Inferior parietal cortex (tissue), 1 donor: ENCODE measurements around the gene MFN1.
"Not testable (repeated sequence)": the region's sequence is repeated elsewhere in the genome, so short reads cannot be mapped to it uniquely, and the experiment has no call there.

Source experiments
- DNase-seq: peaks from one replicate; pipeline ENCODE4 v3.0.0-alpha.2; 2016; ENCODE audit errors: extremely low spot score

The MFN1 gene

DNA sequence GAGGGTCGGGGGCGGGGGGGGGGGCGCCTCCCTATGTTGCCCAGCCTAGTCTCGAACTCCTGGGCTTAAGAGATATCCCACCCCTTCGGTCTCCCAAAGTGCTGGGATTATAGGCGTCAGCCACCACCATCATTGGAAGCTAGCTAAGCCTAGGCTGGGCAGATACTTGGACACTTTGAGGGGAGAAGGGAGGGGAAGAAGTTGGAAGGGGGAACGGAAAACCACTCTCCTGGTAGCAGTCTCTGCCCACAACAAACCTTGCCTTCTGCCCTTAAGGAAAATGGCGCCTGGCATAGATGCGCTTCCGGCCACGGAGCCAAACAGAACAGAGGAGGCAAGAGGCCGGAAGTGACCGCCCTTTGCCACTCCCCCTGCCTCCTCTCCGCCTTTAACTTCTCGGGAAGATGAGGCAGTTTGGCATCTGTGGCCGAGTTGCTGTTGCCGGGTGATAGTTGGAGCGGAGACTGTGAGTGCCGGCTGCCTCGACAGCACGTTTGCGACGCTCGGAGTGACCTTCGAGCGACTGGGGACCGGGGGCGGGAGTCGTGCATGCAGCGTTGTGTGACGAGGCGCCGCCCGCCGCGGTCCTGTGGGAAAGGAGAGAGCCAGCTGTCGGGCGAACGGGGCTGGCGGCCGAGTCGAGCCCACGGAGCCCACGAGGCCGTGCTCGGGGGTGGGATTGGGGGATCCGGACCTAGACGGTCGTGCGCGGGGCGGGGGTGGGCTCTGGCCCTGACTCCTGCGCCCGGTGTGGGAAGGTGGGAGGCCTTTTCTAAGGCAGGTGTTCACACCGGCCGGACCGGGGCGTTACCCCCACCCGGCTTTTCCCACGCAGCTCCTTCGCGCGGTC, at the start of gene MFN1:
MFN1 (plus strand) TSS at position 365 of the 850 bp plus-strand sequence. CDS start 1,143 bp downstream, outside the sequence.
- DNase-seq, result peak; percentile 97

DNA sequence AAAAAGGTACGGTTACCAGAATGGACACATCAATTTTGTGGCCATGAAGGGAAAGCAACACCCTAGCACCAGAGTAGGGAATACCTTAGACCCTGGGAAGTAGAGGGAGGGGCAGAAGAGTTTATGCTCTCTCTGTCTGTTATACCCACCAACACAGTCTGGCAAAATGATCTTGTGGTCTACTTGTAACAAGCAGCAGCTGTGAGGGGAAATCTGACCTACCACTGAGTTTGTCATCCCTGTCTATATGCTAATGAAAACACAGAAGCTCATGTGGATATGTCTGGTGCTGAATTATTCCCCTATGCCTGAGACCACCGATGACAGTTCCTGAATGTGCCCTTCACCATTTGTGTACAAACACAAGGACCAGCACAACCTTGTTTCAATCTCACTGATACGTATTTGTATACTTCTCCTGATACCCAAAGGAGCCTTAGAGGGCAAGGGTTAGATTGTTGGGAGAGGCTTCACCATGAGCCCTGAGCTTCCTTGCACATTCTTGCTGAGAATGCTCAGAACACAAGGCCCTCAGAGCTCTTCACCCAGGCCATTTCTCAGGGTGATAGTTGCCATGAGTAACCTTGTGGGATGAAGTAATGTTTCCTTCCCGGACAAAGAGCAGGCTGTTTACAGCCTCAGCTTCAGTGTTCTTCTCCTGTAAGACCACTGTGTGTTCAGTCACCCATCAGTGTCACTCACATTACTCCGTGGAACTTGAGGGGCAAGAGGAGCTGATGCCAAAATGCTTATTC, 49.4 kb upstream of the MFN1 start:
- DNase-seq, result no peak

DNA sequence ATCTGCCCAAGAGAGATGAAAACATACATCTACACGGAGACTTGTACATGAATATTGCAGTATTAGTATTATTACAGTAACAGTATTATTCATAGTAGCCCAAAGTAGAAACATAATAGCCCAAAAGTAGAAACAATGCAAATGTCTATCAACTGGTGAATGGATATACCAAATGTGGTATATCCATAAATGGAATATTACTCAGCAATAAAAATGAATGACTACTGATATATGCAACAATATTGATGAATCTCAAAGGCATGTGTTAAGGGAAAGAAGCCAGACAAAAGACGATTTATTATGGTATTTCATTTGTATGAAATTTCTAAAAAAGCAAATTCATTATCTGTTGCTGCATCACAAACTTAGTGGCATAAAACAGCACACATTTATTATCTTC, 48.2 kb upstream of the MFN1 start:
- DNase-seq, result no peak

DNA sequence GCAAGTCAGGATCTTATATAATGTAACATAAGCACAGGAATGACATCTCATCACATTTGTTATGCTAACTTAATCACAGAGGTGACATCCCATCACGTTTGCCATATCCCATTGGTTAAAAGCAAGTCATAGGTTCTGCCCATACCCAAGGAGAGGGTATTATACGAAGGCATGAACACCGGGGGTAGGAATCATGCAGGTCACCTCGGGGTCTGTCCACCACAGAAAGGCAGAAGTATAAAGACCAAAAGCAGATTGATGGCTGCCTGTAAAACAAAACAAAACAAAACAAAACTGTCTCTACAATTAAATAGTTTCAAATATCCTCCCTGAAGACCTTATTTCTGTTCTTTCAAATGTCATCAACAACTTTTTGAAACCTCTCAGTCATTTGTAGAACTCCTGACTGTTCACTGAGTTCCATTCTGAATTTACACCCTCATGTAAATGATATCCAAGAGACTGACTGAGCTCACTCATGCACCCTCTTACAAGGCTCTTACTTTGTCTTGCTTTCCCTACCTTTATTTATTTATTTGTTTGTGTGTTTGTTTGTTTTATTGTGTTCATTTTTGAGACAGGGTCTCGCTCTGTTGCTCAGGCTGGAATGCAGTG, 47.4 kb upstream of the MFN1 start:
- DNase-seq, result no peak

DNA sequence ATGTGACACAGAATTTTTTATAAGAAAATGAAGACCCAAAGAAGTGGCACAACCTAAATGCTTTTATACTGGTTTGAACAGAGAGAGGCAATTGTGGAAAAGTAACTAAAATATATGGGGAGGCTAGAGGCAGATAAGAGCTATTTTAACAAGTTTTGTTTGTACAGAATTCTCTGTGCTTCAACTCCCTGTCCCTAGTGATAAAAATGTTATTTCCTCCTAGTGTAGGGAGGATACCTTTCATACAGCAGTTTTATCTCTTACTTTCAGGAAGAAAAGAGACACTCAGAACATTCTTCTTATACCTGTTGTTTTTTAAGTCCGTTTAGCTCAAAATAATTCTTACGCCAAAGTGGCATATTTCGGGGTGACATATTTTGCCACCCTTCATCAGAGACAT, 45.9 kb upstream of the MFN1 start:
- no peak for DNase-seq

DNA sequence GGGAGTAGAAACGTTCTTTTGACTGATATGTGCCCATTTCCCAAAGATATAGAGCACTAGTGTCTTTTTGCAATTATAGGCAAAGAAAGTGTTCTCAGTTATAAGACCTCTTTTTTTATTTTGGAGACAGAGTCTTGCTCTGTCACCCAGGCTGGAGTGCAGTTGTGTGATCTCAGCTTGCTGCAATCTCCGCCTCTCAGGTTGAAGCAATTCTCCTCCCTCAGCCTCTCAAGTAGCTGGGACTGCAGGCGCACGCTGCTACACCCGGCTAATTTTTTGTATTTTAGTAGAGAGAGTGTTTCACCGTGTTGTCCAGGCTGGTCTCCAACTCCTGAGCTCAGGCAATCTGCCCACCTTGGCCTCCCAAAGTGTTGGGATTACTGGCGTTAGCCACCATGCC, 45.4 kb upstream of the MFN1 start:
- no peak for DNase-seq

DNA sequence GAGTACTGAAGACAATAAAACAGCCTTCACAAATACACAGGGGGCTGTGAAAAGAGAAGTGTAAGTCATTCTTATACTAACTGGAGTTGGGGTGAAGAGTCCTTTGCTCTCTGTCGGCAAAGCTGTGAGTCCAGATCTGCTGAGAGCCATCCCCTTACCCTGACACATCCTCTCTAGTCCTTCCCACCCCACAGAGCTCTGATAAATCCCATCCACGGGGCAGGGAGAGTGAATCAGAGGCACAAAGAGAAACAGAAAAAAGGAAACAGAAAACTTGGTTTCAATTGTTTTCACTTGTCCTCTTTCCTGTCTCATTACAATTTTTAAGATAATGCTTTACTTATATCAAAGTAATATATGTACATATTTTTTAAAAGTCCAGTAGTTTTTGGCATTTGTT, 42.9 kb upstream of the MFN1 start:
- no peak for DNase-seq

DNA sequence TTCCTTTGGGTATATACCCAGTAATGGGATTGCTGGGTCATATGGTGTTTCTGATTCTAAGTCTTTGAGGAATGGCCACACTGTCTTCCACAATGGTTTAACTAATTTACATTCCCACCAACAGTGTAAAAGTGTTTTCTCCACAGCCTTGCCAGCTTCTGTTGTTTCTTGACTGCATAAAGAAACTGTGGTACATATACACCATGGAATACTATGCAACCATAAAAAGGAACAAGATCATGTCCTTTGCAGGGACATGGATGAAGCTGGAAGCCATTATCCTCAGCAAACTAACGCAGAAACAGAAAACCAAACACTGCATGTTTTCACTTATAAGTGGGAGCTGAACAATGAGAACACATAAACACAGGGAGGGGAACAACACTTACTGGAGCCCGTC, 40.1 kb upstream of the MFN1 start:
- not testable (repeated sequence) for DNase-seq

DNA sequence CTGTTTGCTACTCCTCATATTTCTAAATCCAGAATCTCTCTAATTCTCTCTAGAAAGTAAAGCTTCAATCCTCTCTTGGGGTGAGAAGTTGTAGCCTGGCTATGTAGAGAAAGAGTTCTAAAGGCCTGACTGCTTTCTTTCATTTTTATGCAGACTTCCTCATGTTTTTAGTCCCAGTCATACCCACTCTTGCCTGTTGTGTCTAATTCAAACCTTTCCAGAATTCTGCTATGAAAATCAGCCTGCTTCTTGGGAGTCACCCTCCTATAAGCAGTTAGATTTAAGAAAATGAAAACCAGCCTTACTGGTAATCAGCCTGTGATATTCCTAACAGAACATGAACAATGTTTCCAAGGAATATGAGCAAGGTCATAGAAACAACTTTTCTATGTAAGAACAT, 39.5 kb upstream of the MFN1 start:
- DNase-seq, result no peak

DNA sequence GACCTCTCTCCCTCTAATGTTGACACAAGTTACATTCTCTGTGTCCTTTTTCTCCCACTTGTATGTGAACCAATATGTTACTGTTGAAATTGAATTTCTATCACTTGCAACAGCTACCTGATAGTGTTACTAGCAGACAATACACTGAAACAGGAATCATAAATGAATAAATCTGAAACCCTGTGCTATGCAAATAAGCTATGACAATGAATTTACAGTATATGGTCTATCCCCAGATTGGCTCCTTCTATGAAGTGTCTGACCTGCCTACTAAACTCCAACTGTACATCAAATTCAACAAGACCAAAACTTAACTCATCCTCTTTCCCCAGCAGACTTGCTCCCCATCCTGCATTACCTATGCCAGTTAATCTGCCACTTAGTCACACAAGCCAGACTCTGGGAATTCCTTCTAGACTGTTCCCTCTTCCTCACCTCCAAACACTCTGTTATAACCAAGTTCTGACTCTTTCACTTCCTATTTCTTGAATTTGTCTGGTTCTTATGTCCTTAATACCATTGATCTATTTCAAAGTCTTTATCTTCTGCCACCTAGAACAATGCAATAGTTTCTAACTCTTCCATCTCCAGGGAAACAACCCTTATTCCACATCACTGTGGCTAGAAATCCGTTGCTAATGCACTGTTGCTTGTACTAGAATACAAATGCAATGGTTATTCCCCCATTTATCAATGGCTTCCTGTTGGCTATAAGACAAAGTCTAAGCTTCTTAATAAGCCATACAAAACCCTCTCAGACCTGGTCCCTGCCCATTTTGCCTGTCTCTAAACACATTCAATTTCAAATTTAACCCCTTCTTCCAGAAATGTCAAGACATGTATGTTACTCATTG, 38.1 kb upstream of the MFN1 start:
- no peak for DNase-seq

DNA sequence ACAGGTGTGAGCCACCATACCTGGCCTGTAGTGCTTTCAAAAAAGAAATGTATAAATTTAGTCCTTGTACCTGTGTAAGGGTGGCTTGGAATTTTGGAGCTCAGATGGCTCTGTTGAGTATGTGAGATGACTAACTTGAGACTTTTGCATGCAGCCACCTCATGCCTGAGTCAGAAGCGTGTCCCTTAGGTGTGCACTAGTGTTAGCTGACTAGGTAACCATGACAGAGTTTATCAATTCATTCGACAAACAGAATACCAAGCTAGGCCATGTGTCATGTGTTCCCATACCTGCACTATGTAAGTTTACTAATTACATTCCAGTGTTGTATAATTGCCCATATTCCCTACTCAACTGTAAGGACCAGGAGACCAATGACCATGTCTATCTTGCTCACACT, 28.6 kb upstream of the MFN1 start:
- no peak for DNase-seq

DNA sequence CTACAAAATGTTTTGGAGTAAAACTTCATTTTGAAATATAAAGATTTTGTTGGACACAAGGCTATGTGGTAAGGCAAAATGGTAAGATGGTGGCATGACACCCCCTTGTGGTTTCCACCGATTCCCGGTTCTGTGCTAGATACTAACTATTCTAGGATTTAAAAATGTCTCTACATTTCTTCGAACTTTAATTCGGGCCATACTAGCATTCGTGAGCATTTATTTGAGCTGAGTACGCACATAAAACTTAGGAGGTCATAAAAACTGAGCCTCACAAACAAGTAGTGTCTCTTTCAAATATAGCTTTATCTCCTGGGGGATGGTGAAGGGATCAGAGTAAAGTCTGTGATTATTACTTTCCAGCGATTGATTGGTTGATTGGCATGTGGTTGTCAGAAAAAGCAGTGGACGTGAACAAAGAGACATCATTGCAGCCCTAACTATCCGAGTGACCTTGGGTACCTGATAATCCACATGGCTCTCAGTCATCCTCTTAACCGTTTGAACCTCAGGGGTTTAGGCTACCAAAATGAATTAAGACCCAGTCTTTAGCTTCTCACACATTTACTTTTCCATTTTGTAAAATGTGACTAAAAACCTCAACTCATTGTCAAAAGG, 25.7 kb upstream of the MFN1 start:
- peak; percentile 73 for DNase-seq

DNA sequence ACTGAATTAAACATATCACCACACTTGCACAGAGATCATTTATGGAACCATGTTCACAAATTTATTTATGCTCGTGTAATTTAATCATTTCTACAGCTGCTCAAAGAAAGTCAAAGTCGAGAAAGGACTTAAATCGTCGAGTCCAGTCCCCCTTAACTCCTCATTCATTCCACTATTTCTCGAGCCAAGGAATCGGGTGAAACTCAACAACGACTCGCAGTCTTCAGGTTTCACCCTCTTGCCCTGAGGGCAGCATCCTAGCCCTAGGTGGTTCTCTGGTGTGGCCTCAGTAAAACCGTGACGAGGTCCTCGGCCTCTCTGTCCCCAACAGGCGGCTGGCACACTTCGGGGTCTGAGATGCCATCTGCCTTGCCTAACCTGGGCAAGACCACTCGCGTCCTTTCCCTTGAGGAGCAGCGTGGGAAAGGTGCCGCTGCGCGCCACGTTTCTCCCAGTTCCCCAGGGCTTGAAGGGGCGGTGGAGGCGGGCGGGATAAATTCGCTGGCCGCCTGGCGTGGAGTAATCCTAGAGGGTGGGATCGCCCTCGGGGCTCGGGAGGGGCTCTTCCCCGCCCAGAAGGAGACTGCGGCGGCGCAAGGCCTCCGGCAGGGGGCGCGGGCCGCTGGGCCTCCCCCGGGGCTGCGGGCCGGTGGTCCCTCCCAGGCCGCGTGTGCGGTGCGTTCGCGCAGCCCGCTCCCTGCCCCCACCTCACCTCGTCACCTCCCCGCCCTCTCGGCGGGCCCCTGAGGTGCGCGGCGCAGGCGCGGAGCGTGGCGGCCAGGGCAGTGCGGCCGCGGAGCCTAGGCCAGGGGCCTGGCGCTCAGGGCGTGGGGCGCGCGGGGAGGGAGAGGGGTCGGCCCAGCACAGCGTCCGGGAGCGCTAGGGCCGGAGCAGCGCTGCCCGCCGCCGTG, 25.0 kb upstream of the MFN1 start, which contains the start of gene ZNF639:
ZNF639 (plus strand) TSS at position 746 of the 911 bp plus-strand sequence. CDS start 5,263 bp downstream, outside the sequence.
- DNase-seq, result peak; percentile 76

DNA sequence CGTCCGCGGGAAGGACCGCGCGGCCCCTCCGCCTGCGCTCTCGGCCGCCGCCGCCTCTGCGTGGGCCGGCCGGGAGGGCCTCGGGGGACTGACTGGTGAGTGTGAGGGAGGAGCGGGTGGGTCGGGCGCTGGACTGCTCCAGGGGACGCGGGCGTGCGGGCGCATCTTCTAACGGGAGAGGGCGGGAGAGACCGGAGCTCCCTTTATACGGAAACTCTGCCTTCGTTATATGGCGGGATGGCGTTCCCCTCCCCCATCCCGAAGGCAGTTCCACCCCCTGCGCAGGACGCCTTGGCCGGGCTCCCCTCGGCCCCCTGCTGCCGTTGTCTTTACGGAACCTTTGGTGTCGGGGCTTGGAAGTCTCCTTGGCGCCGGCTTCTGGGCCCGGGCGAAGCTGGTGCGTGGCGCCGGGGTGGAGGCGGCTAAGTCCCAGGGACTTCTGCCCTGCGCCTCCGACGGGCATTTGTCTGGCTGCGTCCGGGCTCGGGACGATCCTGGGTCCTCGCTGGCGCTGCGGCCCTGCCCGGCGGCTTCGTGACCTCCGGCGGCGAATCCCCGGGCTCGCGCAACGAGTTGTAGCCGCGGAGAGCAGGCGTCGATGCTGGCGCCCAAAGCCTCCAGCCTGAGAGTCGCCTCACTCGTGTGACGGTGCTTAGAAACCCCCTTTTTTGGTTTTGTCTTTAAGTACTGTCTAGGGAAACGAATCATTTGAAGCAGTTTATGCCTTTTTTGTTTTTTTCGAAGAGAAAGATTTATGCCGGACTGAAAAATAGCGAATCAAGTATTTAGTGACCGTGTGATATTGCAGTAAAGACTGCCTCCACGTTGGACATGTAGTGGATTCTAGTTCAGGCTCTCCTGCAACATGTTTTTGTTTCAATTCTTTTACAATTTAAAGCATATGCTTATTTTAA, 24.1 kb upstream of the MFN1 start:
- peak; percentile 50 for DNase-seq

DNA sequence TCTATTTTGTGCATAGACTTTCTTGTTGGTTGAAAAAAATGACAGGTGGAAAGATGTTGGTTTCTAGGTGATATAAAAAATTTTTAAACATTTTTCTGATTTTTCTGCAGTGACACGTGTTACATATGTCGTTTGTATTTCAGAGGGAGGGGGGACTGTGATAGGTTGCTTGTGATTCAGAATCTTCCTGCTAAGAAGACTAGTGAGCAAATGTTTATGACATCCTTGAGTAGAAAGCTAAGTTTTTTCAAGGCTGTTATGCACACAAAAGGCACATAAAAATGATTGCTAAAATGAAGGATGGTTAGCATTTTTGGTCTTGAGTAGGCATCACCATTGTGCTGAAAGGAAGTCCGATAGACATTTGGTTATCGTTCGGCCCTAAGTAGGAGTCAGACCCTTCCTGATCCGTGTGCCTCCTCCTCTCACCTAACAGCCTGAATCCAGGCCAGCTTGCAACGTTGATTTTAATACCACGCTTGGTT, 23.2 kb upstream of the MFN1 start:
- DNase-seq, result no peak

DNA sequence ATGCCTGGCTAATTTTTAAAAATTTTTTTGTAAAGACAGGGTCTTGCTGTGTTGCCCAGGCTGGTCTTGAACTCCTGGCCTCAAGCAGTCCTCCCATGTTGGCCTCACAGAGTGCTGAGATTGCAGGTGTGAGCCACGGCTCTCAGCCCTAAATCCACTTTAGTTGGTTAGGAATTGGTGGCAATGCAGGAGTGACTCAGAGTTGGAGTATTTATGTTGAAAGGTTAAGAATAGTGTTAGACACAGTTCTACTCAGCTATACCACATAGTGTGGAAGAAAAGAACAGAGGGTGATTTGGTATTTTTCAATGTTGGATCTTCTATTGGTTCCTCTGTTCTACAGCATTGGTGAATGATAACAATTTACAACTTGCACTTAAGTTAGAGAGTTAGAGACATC, 17.1 kb upstream of the MFN1 start:
- DNase-seq, result no peak

DNA sequence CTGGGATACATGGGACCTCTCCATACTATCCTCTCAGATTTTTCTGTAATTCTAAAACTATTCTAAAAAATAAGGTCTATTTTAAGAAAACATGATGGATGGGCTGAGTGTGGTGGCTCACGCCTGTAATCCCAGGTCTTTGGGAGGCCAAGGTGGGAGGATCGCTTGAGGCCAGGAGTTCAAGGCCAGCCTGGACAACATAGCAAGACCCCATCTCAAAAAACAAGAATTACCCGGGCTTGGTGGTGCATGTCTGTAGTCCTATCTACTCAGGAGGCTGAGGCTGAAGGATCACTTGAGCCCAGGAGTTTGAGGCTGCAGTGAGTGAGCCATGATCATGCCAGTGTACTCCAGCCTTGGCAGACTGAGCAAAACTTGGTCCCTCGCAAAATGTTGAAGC, 15.3 kb upstream of the MFN1 start:
- no peak for DNase-seq

DNA sequence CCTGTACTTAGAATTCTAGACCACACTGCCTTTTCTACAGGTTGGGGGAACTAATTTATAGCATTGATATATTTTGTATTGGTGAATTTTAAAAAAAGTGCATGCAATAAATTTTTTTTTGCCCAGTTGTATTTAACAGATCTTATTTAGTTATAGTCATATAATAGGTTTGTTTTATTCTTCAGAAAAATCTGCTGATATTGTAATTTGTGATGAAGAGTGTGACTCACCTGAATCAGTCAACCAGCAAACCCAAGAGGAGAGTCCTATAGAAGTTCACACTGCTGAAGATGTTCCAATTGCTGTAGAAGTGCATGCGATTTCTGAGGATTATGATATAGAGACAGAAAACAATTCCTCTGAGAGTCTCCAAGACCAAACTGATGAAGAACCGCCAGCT, 14.4 kb upstream of the MFN1 start:
- DNase-seq, result no peak
